Adrenal gland (tissue), 12 donors: ENCODE measurements around the gene SPATA19. TPM values are rescaled to one million over a fixed set of nuclear protein-coding genes. Genes with fewer than 3 reads are reported as not detected.

Experiments
- DNase-seq, 7 donors: peaks; one replicate each; pipeline ENCODE4 v3.0.0-alpha.2; 2019 to 2020
- H3K27ac ChIP-seq, 5 donors: fragments of 200-600 bp; sonication (generic) in 4 of 5; 1 replicate in 3 of 5; 2 replicates in 2 of 5; pipeline versions ENCODE4 v1.5.1 to v1.8.0; 2016 to 2020; ENCODE audit warnings: mild to moderate bottlenecking in 1 of 5
- H3K27me3 ChIP-seq: fragments of 200-600 bp; 2 replicates; pipeline ENCODE4 v1.8.0; 2021
- H3K36me3 ChIP-seq, 2 donors: fragments of 200-600 bp; replicated peaks in 1 of 2; 1 replicate in 1 of 2; 2 replicates in 1 of 2; pipeline versions ENCODE4 v1.5.1 to v1.8.0; 2018 to 2022
- H3K4me1 ChIP-seq, 2 donors: fragments of 200-600 bp; replicated peaks in 1 of 2; 1 replicate in 1 of 2; 2 replicates in 1 of 2; pipeline versions ENCODE4 v1.5.1 to v1.8.0; 2018 to 2021
- H3K4me3 ChIP-seq, 4 donors: fragments of 200-600 bp; sonication (generic) in 3 of 4; one replicate each; pipeline ENCODE4 v1.5.1; 2016 to 2018
- H3K9me3 ChIP-seq, 3 donors: fragments of 200-600 bp; sonication (generic) in 1 of 3; replicated peaks in 1 of 3; 1 replicate in 2 of 3; 2 replicates in 1 of 3; pipeline versions ENCODE4 v1.5.1 to v1.8.0; 2016 to 2021
- CTCF ChIP-seq, 6 experiments: fragments of 450-650 bp in 4 of 6; fragments of 200-600 bp in 2 of 6; sonication (generic) in 1 of 6; IDR thresholded peaks; 1 replicate in 5 of 6; 2 replicates in 1 of 6; pipeline versions ENCODE4 v1.5.1 to v1.8.0; 2016 to 2021; ENCODE audit warnings: antibody characterized with exemption in 6 of 6, mild to moderate bottlenecking in 2 of 6, moderate library complexity in 1 of 6
- POLR2A ChIP-seq, 2 donors: fragments of 450-650 bp; IDR thresholded peaks; one replicate each; pipeline ENCODE4 v1.6.1; 2017; ENCODE audit warnings: antibody characterized with exemption in 2 of 2, mild to moderate bottlenecking in 2 of 2, moderate library complexity in 1 of 2
- WGBS, 4 donors: extraction: QIAGEN DNeasy Blood & Tissue Kit in 2 of 4; methylation state at CpG; one replicate each; pipeline versions ENCODE4 v1.1.5 to v1.1.7; 2013 to 2017; 5-methylcytosine and 5-hydroxymethylcytosine counted together
- intact Hi-C, 2 donors: fragments of 100-400 bp; cut with DNase I; formaldehyde crosslinking; loops; one replicate each; pipeline versions ENCODE4 v1.14.1 to v1.15.0; 2022 to 2023
- polyA plus RNA-seq, 3 donors: library from polyadenylated mRNA; stranded (reverse); fragments of 200-250 nt in 2 of 3; fragments of 350-450 nt in 1 of 3; fragmentation: Illumina TruSeq in 1 of 3; extraction: RNeasy Lipid Tissue Mini Kit (QIAGEN cat#74804) in 1 of 3; gene quantifications; one replicate each; pipeline ENCODE4 v1.2.3, GENCODE V29; 2013 to 2014
- total RNA-seq, 9 donors: library from RNA; depleted of rRNA in 4 of 9; stranded (reverse); fragments of >200 nt in 4 of 9; fragments of 120-200 nt in 1 of 9; fragmentation: NEBNext Ultra II Directional in 1 of 9; extraction: Animal tissue kit (Norgen Biotek cat#: 25700) in 1 of 9; gene quantifications; one replicate each; pipeline versions ENCODE4 v1.1.0 to v1.2.4, GENCODE V29; 2013 to 2023
- donor health status: healthy with polysubstance abuse.
- donor health status: Bipolar disorder and iron deficiency.
- donor health status: DM: yes; HTN: yes; CAD: no.
- donor health status: DM: no; HTN: no; CAD: no.
- donor health status: DM: no; HTN: no; CAD: no.
- donor health status: DM: yes; HTN: yes; CAD: no.

SPATA19 gene
- total and polyA plus RNA-seq, 12 donors = not detected

GRCh38 chr11:133886029-133886428 is 40.7 kb upstream of the SPATA19 start:
- intact Hi-C loops = no loop called here
- TF ChIP-seq CTCF (IDR thresholded peaks at IDR 0.05) (no peak), POLR2A (IDR thresholded peaks at IDR 0.05) (no peak)
- Histone ChIP-seq H3K36me3 (no peaks in the 10 kb centered on the region), H3K9me3 (no peaks in the 10 kb centered on the region), H3K27me3 (no peaks in the 10 kb centered on the region), H3K4me1 (no peaks in the 10 kb centered on the region), H3K4me3 (no peak overlapping the region), H3K27ac (no peak overlapping the region)
- 69 to 78% (median 77%) methylated on average over 3 of the region's 3 CpGs for WGBS, 4 donors
- no peak for DNase-seq

GRCh38 chr11:133872160-133872559 is 26.8 kb upstream of the SPATA19 start:
- no peak for DNase-seq
- Histone ChIP-seq H3K27me3 (no peaks in the 10 kb centered on the region), H3K4me1 (no peaks in the 10 kb centered on the region), H3K9me3 (no peaks in the 10 kb centered on the region), H3K36me3 (no peaks in the 10 kb centered on the region), H3K27ac (no peak overlapping the region), H3K4me3 (no peak overlapping the region)
- 0 to 85% (median 32%) methylated on average over 1 of the region's 1 CpG for WGBS, 4 donors
- intact Hi-C loops = no loop called here
- TF ChIP-seq POLR2A (IDR thresholded peaks at IDR 0.05) = no peak
- TF ChIP-seq CTCF (IDR thresholded peaks at IDR 0.05) = no peak

- Histone ChIP-seq H3K4me3 (no peak overlapping the region), H3K27me3 (no peaks in the 10 kb centered on the region), H3K4me1 (no peaks in the 10 kb centered on the region), H3K27ac (no peak overlapping the region), H3K36me3 (no peaks in the 10 kb centered on the region), H3K9me3 (no peaks in the 10 kb centered on the region)
- TF ChIP-seq POLR2A (IDR thresholded peaks at IDR 0.05) (no peak), CTCF (IDR thresholded peaks at IDR 0.05) (no peak)
- no peak for DNase-seq
- intact Hi-C loops = no loop called here
These were observed 22.1 kb upstream of the SPATA19 start for GRCh38 chr11:133867456-133867855.

GRCh38 chr11:133865466-133865865 is 20.2 kb upstream of the SPATA19 start:
- no peak overlapping the region for H3K27ac ChIP-seq
- H3K36me3 ChIP-seq = no peaks in the 10 kb centered on the region
- H3K4me1 ChIP-seq = no peaks in the 10 kb centered on the region
- TF ChIP-seq CTCF (IDR thresholded peaks at IDR 0.05) = no peak
- no peak for TF ChIP-seq POLR2A (IDR thresholded peaks at IDR 0.05)
- intact Hi-C loops = no loop called here
- no peak for DNase-seq
- WGBS, 4 donors = 90 to 96% (median 93%) methylated on average over 11 of the region's 11 CpGs
- H3K4me3 ChIP-seq = no peak overlapping the region
- H3K27me3 ChIP-seq = no peaks in the 10 kb centered on the region
- H3K9me3 ChIP-seq = no peaks in the 10 kb centered on the region
